ENCODE results near the gene AUTS2.

Gene AUTS2

GRCh38 chr7:70556761-70557160, 958.5 kb downstream of the AUTS2 start:
- no peak for DNase-seq (ENCODE audit: low read depth)

GRCh38 chr7:70557338-70557737, 959.1 kb downstream of the AUTS2 start:
- no peak for DNase-seq (ENCODE audit: low read depth)

GRCh38 chr7:70559815-70560214, 961.5 kb downstream of the AUTS2 start:
- DNase-seq (ENCODE audit: low read depth): no peak

- DNase-seq (ENCODE audit: low read depth): no peak
Observed at GRCh38 chr7:70563960-70564359, 965.7 kb downstream of the AUTS2 start.

- no peak for DNase-seq (ENCODE audit: low read depth)
Observed at GRCh38 chr7:70565721-70566370, 967.6 kb downstream of the AUTS2 start.

- DNase-seq (ENCODE audit: low read depth): no peak
Observed at GRCh38 chr7:70566671-70567070, 968.4 kb downstream of the AUTS2 start.

- DNase-seq (ENCODE audit: low read depth): no peak
Observed at GRCh38 chr7:70568674-70569334, 970.5 kb downstream of the AUTS2 start.

- DNase-seq (ENCODE audit: low read depth): no peak
Observed at GRCh38 chr7:70569335-70569819, 971.1 kb downstream of the AUTS2 start.

- DNase-seq (ENCODE audit: low read depth): no peak
Observed at GRCh38 chr7:70570029-70570428, 971.8 kb downstream of the AUTS2 start.

GRCh38 chr7:70570961-70571360, 972.7 kb downstream of the AUTS2 start:
- DNase-seq (ENCODE audit: low read depth): no peak

GRCh38 chr7:70571403-70571934, 973.2 kb downstream of the AUTS2 start:
- DNase-seq (ENCODE audit: low read depth): no peak

GRCh38 chr7:70571961-70572360, 973.7 kb downstream of the AUTS2 start:
- DNase-seq (ENCODE audit: low read depth): no peak

- DNase-seq (ENCODE audit: low read depth): no peak
Observed at GRCh38 chr7:70572571-70572970, 974.3 kb downstream of the AUTS2 start.

GRCh38 chr7:70573071-70573661, 974.9 kb downstream of the AUTS2 start:
- no peak for DNase-seq (ENCODE audit: low read depth)

- no peak for DNase-seq (ENCODE audit: low read depth)
Observed at GRCh38 chr7:70573696-70574095, 975.4 kb downstream of the AUTS2 start.

- DNase-seq (ENCODE audit: low read depth): no peak
Observed at GRCh38 chr7:70574314-70574834, 976.1 kb downstream of the AUTS2 start.

GRCh38 chr7:70574970-70575799, 976.9 kb downstream of the AUTS2 start:
- DNase-seq (ENCODE audit: low read depth): no peak

GRCh38 chr7:70577078-70577477, 978.8 kb downstream of the AUTS2 start:
- no peak for DNase-seq (ENCODE audit: low read depth)

GRCh38 chr7:70578131-70578530, 979.9 kb downstream of the AUTS2 start:
- DNase-seq (ENCODE audit: low read depth): no peak

GRCh38 chr7:70579397-70580097, 981.3 kb downstream of the AUTS2 start:
- no peak for DNase-seq (ENCODE audit: low read depth)

GRCh38 chr7:70580161-70580560, 981.9 kb downstream of the AUTS2 start:
- no peak for DNase-seq (ENCODE audit: low read depth)

Measured in stimulated activated CD8-positive, alpha-beta memory T cell treated with anti-CD3 and anti-CD28 coated beads, Interleukin-15, amount 100 ng/mL, for 24 hours (primary cell).